GM13976 (cell line): ENCODE results near the gene ZNF414.
"Not testable (repeated sequence)": the region's sequence is repeated elsewhere in the genome, so short reads cannot be mapped to it uniquely, and the experiment has no call there.

Experiments
- DNase-seq: peaks from one replicate; pipeline ENCODE4 v3.0.0; 2012; ENCODE audit warnings: low spot score
- in situ Hi-C: fragments of 300-500 bp; cut with MboI; formaldehyde crosslinking; loops from one replicate; pipeline ENCODE4 v1.12.0; 2022; ENCODE audit warnings: low sequenced_read_pairs, mixed read lengths, inconsistent platforms; ENCODE audit not compliant: unreplicated experiment
- TF ChIP-seq, protein P1 (sequence below): IDR thresholded peaks from 2 replicates; pipeline ENCODE4 v1.5.1; 2012; ENCODE audit warnings: borderline replicate concordance, mild to moderate bottlenecking; ENCODE audit not compliant: insufficient read depth; ENCODE audit errors: extremely low read depth, missing control alignments, control extremely low read depth

ZNF414 gene

GRCh38 chr19:8518536-8518935 lies 4.6 kb upstream of the ZNF414 start:
- TF ChIP-seq, protein P1, sequence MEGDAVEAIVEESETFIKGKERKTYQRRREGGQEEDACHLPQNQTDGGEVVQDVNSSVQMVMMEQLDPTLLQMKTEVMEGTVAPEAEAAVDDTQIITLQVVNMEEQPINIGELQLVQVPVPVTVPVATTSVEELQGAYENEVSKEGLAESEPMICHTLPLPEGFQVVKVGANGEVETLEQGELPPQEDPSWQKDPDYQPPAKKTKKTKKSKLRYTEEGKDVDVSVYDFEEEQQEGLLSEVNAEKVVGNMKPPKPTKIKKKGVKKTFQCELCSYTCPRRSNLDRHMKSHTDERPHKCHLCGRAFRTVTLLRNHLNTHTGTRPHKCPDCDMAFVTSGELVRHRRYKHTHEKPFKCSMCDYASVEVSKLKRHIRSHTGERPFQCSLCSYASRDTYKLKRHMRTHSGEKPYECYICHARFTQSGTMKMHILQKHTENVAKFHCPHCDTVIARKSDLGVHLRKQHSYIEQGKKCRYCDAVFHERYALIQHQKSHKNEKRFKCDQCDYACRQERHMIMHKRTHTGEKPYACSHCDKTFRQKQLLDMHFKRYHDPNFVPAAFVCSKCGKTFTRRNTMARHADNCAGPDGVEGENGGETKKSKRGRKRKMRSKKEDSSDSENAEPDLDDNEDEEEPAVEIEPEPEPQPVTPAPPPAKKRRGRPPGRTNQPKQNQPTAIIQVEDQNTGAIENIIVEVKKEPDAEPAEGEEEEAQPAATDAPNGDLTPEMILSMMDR, result no peak
- no peak for DNase-seq
- in situ Hi-C loops, result no loop called here

GRCh38 chr19:8517551-8518442 lies 3.8 kb upstream of the ZNF414 start:
- in situ Hi-C loops, result no loop called here
- DNase-seq, result no peak
- TF ChIP-seq, protein P1, result no peak

DNA sequence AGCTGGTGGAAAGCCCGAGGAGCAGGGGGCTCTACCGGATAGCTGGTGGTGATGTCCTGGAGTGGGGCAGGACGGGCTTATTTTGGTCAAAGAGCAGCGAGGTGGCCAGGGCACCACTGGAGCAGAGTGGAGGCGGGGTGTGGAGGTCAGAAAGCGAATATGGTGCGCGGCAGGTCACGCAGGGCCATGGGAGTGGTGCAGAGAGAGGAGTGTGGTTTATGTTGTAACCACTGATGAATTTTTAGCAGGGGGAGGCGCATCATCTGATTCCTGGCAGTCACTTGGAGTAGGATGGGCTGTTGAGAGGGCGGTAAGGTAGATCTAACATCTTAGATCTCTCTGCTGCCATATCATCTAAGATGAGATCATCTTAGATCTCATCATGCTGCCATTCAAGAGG lies 1.4 kb upstream of the ZNF414 start:
- TF ChIP-seq, protein P1, result no peak
- DNase-seq, result no peak
- in situ Hi-C loops, result no loop called here

- in situ Hi-C loops, DNase-seq: not testable (repeated sequence)
These were observed 590 bp upstream of the ZNF414 start for GRCh38 chr19:8514505-8515009.

DNA sequence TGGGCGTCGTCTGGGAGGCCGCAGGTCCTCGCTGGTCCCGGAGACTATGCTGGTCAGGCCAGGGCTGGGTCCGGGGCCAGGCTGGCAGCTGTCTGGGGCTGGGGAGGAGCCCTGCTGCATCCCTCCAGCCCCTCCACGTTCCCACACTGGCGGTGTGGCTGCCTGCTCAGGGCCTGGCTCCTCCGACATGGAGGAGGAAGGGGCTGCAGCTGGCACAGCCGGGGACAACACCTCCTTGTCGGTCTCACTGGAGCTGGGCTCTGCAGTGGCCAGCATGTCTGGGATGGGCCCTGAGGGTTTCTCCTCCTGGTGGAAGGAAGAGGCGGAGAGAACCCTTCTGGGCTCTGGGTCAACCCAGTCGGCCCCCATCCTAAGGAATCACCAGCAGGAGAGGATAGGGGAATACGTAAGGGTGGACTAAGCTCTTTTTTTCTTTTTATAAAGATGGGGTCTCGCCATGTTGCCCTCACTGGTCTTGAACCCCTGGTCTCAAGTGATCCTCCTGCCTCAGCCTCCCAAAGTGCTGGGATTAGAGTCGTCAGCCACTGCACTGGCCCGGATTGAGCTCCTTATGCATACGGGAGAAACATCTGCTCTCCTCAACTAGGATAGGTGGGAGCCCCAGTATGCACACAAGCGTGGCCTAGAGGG lies 806 bp downstream of the ZNF414 start:
- DNase-seq, result no peak
- TF ChIP-seq, protein P1, result no peak
- in situ Hi-C loops, result no loop called here

- in situ Hi-C loops, result no loop called here
- DNase-seq, result peak; percentile 57
- TF ChIP-seq, protein P1, result no peak
These were observed 1.6 kb downstream of the ZNF414 start for GRCh38 chr19:8512115-8512967.

GRCh38 chr19:8511573-8512101 lies 2.3 kb downstream of the ZNF414 start:
- no peak for DNase-seq
- in situ Hi-C loops, result no loop called here
- TF ChIP-seq, protein P1, result no peak
